GM21367 (cell line): ENCODE measurements around the gene AMN.
"Not testable (repeated sequence)": the region's sequence is repeated elsewhere in the genome, so short reads cannot be mapped to it uniquely, and the experiment has no call there.

Experiments
- ATAC-seq: cut with Tn5 transposase; IDR thresholded peaks from one replicate; pipeline ENCODE4 v1.9.1; 2021; ENCODE audit not compliant: unreplicated experiment

Gene AMN

GRCh38 chr14:102922490-102923200, at the start of gene AMN:
TSS of gene AMN (plus strand) at chr14:102922663. CDS start at chr14:102922689, 26 bp downstream.
- ATAC-seq = no peak

GRCh38 chr14:102873131-102873530, 49.3 kb upstream of the AMN start:
- ATAC-seq = no peak

GRCh38 chr14:102873546-102874061, 48.9 kb upstream of the AMN start:
- ATAC-seq = no peak

- ATAC-seq = no peak
Observed at GRCh38 chr14:102875652-102876051, 46.8 kb upstream of the AMN start.

GRCh38 chr14:102877511-102877910, 45.0 kb upstream of the AMN start:
- ATAC-seq = not testable (repeated sequence)

DNA sequence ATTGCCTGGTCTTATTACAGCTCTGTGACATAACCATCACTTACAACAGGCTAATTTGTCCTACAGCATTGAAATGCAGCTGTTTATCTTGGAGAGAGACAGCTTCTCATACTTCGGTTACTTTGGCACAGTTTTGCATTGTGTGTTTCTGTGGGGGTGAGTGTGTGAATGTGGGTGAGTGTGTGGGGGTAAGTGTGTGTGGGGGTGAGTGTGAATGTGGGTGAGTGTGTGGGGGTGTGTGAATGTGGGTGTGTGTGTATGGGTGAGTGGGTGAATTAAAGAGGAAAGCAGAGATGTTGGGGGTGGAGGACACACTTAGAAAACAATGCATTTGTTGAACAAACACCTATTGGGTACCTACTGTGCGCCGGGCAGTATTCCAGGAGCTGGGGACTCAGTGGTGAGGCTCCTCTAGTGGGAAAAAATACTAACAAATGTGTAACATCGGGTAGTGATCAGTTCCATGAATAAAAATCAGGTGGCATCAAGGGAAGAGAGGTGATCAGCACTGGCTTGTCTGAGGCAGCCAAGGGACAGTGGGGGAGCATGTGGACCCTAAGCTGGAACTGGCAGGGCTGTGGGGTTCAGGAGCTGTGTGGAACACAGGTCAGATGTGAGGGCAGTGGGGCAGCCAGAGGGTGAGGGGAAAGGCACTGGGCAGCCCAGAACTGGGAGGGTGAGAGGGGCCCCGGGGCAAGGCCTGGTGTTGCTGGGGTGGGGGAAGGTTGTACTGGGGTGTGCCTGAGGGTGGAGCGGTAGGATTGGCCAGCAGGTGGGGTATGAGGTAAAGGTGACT, 44.1 kb upstream of the AMN start:
- no peak for ATAC-seq

GRCh38 chr14:102878970-102879460, 43.4 kb upstream of the AMN start:
- no peak for ATAC-seq

DNA sequence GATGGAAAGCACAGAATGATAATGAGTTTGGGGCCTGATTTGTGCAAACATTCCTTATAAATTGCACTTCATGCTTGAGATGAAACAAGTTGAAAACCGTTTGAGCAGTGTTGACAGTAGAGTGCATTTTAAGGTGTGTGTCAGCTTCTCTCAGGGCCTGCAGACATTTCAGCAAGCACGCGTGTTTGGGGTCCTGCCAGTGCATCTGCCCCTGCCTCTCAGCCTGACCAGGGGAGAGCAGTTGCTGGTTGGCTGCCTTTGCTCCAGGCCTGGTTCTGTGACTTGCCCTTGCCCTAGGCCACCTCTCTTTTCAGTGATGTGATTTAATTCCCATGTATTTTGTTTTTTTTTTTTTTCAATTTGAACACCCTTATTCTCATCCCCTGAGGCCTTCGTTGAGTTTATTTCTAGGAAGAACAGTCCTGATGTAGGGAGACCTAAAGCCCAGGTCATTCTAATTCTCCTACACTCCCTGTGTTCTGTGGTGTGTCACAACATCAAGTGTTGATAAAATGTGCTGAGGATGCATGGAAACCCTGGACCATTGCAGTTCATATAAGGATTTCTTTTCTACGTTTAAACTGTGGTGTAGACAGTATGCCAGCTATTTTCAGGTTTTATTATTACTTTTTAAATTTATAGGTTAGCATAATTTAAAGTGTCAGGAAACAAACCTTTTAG, 40.1 kb upstream of the AMN start:
- no peak for ATAC-seq

DNA sequence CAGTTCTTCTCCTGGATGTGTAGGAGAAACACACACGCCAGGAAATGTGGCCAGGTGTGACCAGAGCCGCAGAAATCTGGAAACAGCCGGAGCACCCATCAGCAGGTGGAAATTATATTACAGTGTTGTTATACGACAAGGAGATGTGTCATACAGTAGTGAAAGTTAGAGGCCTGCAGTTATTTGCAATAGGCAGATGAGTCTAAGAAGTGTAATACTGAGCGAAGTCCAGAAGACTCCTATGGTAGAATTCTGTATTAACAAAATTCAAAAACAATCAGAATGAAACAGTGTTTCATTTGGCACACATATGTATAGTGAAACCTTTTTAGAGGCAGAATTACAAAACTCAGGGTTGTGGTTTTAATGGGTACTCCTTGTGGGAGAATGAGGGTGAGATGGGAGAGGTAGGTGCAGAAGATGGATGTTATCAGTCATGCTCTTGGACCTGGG, 39.3 kb upstream of the AMN start:
- ATAC-seq = no peak

DNA sequence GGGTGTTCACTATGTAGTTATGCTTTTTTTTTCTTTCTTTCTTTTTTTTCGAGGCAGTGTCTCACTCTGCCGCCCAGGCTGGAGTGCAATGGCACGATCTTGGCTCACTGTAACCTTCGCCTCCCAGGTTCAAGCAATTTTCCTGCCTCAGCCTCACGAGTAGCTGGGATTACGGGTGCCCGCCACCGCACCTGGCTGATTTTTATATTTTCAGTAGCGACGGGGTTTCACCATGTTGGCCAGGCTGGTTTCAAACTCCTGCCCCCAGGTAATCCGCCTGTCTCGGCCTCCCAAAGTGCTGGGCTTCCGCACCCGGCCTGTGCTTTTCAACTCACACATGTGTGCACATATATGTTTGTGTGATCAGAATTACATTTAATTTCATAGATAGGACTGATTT, 38.9 kb upstream of the AMN start:
- no peak for ATAC-seq

DNA sequence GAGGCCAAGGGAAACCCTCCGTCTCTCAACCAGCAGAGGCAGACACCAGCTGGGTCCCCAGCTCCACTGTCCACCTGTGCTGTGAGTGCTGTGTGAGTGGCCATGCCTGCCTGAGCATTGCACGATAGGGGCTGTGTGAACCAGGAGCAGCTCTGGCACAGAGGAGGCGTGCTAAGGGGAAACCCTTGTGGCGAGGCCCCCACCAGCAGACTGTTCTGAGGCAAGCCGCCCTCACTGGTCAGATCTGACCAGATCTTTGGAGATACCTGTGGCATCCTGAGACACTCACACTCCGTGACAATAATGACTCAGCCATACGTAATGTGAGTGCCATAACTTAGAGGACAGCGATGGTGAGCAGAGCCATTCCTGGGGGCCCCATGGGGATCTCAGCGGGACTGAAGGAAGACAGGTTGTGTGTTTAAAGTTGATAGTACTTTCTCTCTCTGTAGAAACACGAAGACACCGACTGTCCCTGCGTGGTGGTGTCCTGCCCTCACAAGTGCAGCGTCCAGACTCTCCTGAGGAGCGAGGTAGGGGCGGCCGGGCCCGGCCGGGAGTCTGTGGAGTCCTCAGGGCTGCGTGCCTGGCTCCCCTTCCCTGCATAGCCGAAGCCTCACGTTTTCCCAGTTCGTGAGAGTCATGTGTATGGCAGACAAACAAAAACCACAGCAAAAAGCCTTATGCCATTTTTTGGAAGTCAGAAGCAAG, 36.6 kb upstream of the AMN start:
- no peak for ATAC-seq

DNA sequence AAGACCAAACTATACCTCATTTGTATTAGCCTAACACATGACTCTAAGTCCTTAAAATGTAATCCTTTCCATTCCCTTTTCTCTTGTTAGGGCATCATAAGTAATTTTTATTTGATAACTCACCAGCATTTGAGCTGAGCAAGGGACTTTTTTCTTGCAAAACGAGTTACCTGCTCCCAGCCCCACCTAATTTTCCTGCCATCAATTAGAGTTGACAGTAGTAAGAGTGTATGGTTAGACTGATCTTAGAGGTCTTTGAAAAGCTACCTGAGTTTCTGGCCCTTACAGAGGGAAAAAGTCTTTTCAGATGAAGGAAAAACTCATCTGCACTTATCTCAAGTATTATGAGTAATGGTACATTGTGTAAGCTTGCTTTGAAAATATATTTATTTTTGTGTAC, 33.7 kb upstream of the AMN start:
- ATAC-seq = no peak

- ATAC-seq = no peak
Observed at GRCh38 chr14:102889615-102890014, 32.8 kb upstream of the AMN start.

DNA sequence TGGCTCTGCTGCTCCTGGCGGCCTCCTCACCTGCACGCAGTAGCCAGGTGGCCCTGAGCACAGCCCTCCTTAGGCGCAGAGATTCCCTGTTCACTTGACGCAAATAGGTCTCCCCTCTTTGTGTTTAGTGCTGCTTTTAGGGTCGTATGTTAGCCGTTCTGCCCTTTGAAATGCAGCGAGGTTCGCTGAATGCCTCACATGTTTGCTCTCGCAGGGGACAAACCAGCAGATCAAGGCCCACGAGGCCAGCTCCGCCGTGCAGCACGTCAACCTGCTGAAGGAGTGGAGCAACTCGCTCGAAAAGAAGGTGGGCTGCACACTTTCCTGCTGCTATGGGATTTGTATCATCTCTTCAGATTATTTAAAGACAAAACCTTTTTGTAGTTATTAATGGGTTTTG, 31.4 kb upstream of the AMN start:
- ATAC-seq = no peak

- no peak for ATAC-seq
Observed at GRCh38 chr14:102891556-102891955, 30.9 kb upstream of the AMN start.

DNA sequence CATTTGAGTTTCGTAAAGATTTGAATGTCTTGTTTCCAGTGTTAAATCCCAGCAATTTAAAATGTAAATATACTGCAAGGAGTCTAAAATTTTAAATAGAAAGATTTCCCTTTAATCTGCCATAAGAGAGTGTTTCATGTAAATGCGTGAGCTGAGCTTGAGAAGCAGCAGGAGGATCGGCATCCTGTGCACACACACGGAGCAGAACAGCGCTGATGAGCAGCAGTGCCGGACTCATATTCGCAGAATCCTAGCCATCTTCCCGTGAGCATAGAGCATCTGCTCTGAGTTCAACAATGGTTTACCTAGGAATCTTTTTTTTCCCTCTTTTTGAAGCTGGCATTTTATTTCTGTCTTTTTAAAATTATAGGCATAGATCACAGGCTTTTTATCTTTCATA, 29.8 kb upstream of the AMN start:
- no peak for ATAC-seq

GRCh38 chr14:102893452-102893851, 29.0 kb upstream of the AMN start:
- ATAC-seq = no peak

DNA sequence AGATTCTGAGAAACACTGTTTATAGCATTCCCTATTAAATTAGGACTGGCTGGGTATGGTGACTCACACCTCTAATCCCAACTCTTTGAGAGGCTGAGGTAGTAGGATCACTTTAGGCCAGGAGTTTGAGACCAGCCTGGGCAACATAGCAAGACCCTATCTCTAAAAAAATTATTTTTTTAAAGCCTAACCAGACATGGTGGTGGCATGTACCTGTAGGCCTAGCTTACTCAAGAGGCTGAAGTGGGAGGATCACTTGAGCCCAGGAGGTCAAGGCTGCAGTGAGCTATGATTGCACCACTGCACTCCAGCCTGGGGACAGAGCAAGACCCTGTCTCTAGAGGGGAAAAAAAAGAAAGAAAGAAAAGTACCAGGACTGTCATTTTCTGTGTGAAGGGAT, 25.7 kb upstream of the AMN start:
- not testable (repeated sequence) for ATAC-seq

DNA sequence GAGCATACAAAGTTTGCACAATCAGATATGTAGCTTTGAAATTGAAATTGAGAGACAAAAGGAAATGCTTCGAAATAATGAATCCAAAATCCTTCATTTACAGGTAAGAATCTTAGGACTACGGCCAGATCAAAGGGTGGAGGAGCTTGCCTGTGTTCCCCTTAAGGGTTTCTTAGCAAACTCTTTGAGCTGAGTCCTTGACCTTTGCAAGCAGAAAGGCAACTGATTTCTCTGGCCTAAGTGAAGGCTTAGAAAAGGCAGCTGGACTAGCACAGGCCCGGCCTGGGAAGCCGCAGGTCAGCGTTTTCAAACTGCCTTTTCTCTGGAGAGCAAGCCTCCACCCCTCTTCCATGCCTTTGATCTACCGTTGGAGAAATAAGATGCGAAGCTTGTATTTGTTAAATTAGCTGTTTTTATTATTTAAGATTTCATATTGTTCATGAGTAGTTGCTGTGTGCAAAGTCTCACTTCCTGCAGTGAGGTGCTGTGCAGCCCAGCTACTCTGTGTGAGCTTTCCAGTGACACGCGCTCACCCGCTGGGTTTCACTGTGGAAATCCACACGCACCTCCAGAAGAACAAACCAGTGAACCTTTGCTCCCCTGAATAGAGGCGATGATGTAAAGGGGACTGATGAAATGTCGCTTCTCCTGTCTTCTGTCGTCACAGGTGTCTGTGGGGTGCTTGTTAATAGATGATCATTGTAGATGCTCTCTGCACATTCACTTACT, 25.0 kb upstream of the AMN start:
- no peak for ATAC-seq

- no peak for ATAC-seq
Observed at GRCh38 chr14:102898298-102898697, 24.2 kb upstream of the AMN start.
